GM19452 (cell line): ENCODE measurements around the gene FBXO45.
"Not testable (repeated sequence)": the region's sequence is repeated elsewhere in the genome, so short reads cannot be mapped to it uniquely, and the experiment has no call there.

ENCODE experiments used
- ATAC-seq: cut with Tn5 transposase; IDR thresholded peaks from one replicate; pipeline ENCODE4 v1.9.1; 2021; ENCODE audit not compliant: unreplicated experiment

Gene FBXO45

GRCh38 chr3:196555295-196555694 is 13.2 kb upstream of the FBXO45 start:
- ATAC-seq, result no peak

- ATAC-seq, result no peak
Measured at GRCh38 chr3:196557236-196557635, 11.2 kb upstream of the FBXO45 start.

- no peak for ATAC-seq
Measured at GRCh38 chr3:196558476-196558875, 10.0 kb upstream of the FBXO45 start.

- no peak for ATAC-seq
Measured at GRCh38 chr3:196559826-196560225, 8.6 kb upstream of the FBXO45 start.

GRCh38 chr3:196563721-196564225 is 4.7 kb upstream of the FBXO45 start:
- ATAC-seq, result no peak

GRCh38 chr3:196569003-196569516 is 600 bp downstream of the FBXO45 start:
- ATAC-seq, result peak; percentile 45

GRCh38 chr3:196570332-196570731 is 1.9 kb downstream of the FBXO45 start:
- not testable (repeated sequence) for ATAC-seq

- no peak for ATAC-seq
Measured at GRCh38 chr3:196572389-196572788, 3.9 kb downstream of the FBXO45 start.

GRCh38 chr3:196585044-196585757 is 16.7 kb downstream of the FBXO45 start:
- no peak for ATAC-seq

GRCh38 chr3:196590279-196590678 is 21.8 kb downstream of the FBXO45 start:
- ATAC-seq, result no peak

- ATAC-seq, result no peak
Measured at GRCh38 chr3:196596355-196596754, 27.9 kb downstream of the FBXO45 start.

GRCh38 chr3:196597971-196598733 is 29.7 kb downstream of the FBXO45 start:
- ATAC-seq, result not testable (repeated sequence)

GRCh38 chr3:196599734-196600128 is 31.3 kb downstream of the FBXO45 start:
- ATAC-seq, result no peak

GRCh38 chr3:196600359-196600758 is 31.9 kb downstream of the FBXO45 start:
- ATAC-seq, result no peak

- no peak for ATAC-seq
Measured at GRCh38 chr3:196602673-196603072, 34.2 kb downstream of the FBXO45 start.

- ATAC-seq, result no peak
Measured at GRCh38 chr3:196603683-196604082, 35.2 kb downstream of the FBXO45 start.

GRCh38 chr3:196604548-196604947 is 36.1 kb downstream of the FBXO45 start:
- ATAC-seq, result no peak

GRCh38 chr3:196608693-196609092 is 40.2 kb downstream of the FBXO45 start:
- ATAC-seq, result no peak

- ATAC-seq, result no peak
Measured at GRCh38 chr3:196609343-196609775, 40.9 kb downstream of the FBXO45 start.

- no peak for ATAC-seq
Measured at GRCh38 chr3:196609805-196610515, 41.5 kb downstream of the FBXO45 start.

GRCh38 chr3:196611761-196612483 is 43.5 kb downstream of the FBXO45 start:
- no peak for ATAC-seq
